ENCODE data around the gene CDC42SE2. TPM values are rescaled to one million over a fixed set of nuclear protein-coding genes. Genes with fewer than 3 reads are reported as not detected.
"Not testable (repeated sequence)": the region's sequence is repeated elsewhere in the genome, so short reads cannot be mapped to it uniquely, and the experiment has no call there.

The CDC42SE2 gene
- total RNA-seq, 1 donor from 2014 or later = 9.3 TPM

DNA sequence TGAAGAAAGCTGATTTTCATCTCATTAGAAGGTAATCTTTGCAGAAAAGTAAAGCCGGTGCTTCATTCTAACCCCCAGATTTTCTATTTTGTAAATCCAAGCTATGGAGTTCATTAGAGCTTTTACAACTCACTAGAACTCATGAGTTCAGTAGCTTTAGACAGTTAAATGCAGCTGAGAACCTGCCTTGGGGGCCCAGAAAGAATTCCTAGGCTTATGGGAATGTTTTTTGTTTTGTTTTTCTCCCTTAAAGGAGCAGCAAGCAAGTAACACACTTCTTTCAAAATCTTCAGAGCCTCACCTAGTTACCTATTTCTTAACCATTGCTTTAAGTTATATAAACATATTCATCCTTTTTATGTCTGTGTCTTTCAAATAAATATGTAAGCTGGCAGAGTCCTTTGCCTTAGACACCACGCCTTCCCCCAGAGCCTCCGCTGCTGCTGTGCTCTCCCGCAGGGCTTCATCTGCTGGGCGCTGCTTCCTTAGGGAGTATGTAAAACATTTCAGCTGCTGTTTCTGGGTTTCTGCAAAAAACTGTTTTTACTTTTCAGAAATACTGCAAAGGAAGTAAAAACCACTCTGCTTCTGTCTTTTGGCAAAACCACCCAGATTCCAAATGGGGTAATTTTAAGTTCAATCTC, 132.9 kb downstream of the CDC42SE2 start:
- DNase-seq (no peak), ATAC-seq (ENCODE audit: poor library complexity) (no peak)
- intact Hi-C loops (cut with DNase I) = no loop called here

GRCh38 chr5:131399007-131399406, 135.2 kb downstream of the CDC42SE2 start:
- ATAC-seq (ENCODE audit: poor library complexity); intact Hi-C loops (cut with DNase I); DNase-seq: not testable (repeated sequence)

DNA sequence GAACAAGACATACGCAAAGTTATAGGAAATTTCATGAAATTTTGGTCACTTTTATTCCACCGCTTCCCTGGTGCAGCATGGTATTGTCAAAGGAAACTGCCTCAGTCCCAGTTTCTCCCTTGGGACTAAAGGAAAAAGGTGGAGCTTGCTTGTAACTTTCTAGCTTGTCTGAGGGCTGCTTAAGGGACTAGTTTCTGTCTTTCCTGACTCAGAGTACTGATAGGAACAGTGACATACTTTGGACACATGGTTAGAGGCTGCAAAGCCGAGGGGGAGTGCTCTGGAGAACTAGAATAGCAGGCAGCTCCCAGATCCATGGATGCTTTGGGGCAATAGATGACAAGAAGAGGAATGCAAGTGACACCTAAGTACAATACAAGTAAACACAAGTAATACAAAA, 136.7 kb downstream of the CDC42SE2 start:
- DNase-seq (no peak), ATAC-seq (ENCODE audit: poor library complexity) (no peak)
- intact Hi-C loops (cut with DNase I) = loop anchor here (10.0 kb wide), 1 partner anchor 116 kb away; no protein-coding TSS in a partner anchor

- DNase-seq (no peak), ATAC-seq (ENCODE audit: poor library complexity) (no peak)
- intact Hi-C loops (cut with DNase I) = loop anchor here (10.0 kb wide), 1 partner anchor 121 kb away; no protein-coding TSS in a partner anchor
These were observed 141.8 kb downstream of the CDC42SE2 start for GRCh38 chr5:131405674-131406073.

DNA sequence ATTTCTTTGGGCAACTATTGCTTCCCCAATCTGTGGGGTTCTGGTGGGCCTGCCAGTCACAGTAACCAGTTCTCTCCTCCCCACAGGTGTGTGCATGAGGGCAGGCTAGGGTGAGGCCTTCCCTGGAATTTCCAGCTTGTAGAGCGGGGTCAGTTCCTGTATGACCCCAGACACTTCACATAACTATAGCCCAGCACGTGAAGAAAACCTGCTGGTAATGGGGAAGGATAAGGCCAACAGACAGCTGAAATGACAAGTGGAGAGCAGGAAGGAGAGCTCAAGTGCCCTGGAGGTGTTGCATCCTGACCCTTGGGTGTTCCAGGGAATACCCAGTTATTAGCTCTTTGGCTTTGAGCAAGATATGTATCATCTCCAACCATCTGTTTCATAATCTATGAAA, 142.2 kb downstream of the CDC42SE2 start:
- intact Hi-C loops (cut with DNase I) = loop anchor here (10.0 kb wide), 1 partner anchor 121 kb away; no protein-coding TSS in a partner anchor
- ATAC-seq (ENCODE audit: poor library complexity) (no peak), DNase-seq (no peak)

- DNase-seq (no peak), ATAC-seq (ENCODE audit: poor library complexity) (no peak)
- intact Hi-C loops (cut with DNase I) = loop anchor here (10.0 kb wide), 1 partner anchor 122 kb away; no protein-coding TSS in a partner anchor
These were observed 143.3 kb downstream of the CDC42SE2 start for GRCh38 chr5:131406975-131407638.

GRCh38 chr5:131413605-131414559, 150.0 kb downstream of the CDC42SE2 start:
- ATAC-seq (ENCODE audit: poor library complexity) (no peak), DNase-seq (no peak)
- intact Hi-C loops (cut with DNase I) = no loop called here

DNA sequence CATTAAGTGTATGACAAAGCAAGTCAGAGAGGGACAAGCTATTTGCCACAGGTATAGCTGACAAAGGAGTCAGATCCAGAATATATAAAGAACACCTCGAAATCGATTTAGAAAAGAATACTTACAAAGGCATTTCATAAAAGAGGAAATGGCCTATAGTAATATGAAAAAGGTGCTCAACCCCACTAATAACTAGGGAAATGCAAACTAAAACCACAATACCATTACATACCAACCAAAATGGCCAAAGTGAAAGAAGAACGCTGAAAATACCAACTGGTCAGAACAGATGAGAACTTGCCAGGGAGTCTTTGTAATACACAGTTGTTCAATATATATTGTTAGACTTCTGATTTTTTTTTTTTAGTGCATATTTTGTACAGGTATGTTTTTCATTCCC, 152.9 kb downstream of the CDC42SE2 start:
- DNase-seq = no peak
- intact Hi-C loops (cut with DNase I) = no loop called here
- ATAC-seq (ENCODE audit: poor library complexity) = no peak

GRCh38 chr5:131417240-131417869, 153.5 kb downstream of the CDC42SE2 start:
- intact Hi-C loops (cut with DNase I) = no loop called here
- ATAC-seq (ENCODE audit: poor library complexity) (peak; percentile 68), DNase-seq (peak; percentile 81)

- intact Hi-C loops (cut with DNase I) = no loop called here
- no peak for DNase-seq
- ATAC-seq (ENCODE audit: poor library complexity) = no peak
These were observed 155.0 kb downstream of the CDC42SE2 start for GRCh38 chr5:131418846-131419245.

- intact Hi-C loops (cut with DNase I) = no loop called here
- ATAC-seq (ENCODE audit: poor library complexity) (no peak), DNase-seq (no peak)
These were observed 156.0 kb downstream of the CDC42SE2 start for GRCh38 chr5:131419877-131420276.

DNA sequence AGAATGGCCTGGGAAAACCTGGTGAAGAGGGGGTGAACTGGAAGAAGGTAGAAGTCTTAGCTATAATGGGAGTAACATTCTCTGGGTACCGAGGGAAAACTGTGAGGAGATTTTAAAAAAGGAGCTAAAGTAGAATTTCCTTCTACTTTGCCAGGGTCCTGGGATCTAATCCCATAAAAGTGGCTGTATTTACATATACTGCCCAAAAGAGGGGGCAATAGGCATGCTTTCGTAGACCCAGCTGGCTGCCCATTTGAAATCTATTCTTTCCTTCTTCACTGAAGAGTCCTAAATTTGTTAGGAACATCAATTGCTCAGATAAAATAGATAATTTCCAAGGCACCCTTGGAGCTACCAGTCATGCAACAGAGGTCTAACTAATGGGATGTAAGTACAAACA, 159.2 kb downstream of the CDC42SE2 start:
- ATAC-seq (ENCODE audit: poor library complexity) (peak; percentile 58), DNase-seq (no peak)
- intact Hi-C loops (cut with DNase I) = no loop called here

DNA sequence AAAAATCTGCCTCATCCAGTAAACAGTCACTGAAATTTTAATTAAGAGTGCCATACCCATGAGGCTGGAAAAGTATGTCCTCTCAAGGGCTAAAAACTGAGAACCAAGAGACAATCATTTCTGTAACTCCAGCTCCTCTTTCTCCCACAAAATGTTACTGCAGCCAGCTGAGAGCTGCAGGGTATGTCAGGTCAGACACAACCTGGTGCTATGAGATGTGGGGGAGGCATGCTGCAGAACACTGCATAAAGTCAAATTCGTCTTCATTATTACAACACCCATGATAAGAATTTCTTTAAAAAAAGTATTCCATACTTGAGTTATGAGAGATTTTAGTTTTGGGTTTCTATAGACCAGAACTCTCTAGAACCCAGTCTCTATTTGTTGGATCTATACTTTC, 162.2 kb downstream of the CDC42SE2 start:
- ATAC-seq (ENCODE audit: poor library complexity) (no peak), DNase-seq (no peak)
- intact Hi-C loops (cut with DNase I) = no loop called here

DNA sequence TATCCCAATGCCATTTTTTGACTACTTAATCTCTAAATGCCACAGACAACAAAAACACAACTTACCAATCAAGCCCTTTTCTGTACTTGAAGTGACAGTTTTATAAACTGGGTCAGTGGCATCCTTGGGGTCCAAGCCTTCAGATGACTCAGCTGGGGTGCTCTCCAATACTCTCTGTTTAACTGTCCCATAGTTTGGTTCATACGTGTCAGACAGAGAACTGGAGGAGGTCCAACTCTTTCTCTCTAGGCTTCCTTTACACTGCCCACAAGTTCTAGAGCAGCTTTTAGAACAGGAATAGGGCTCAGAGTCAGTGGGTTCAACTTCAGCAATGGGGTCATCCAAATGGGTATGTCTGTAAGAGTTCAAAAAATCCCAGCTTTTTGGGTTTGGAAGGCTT, 166.9 kb downstream of the CDC42SE2 start:
- no peak for ATAC-seq (ENCODE audit: poor library complexity)
- intact Hi-C loops (cut with DNase I) = no loop called here
- DNase-seq = no peak

DNA sequence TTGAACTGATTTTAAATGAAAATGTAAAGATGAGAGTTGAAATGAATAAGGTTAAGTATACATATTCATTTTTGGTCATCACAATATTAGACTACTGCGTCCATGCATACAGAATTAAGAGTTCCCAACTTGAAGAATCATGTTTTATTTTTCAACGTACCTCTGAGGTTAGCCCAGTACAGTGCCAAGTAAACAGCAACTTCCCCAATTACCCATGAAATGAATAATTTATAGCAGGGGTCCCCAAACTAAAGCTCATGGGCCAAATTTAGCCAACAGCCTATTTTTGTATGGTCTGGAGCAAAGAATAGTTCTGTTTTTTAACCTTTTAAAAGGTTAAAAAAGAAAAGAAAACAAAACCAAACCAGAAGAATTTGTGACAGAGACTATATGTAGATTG, 167.9 kb downstream of the CDC42SE2 start:
- intact Hi-C loops (cut with DNase I) = no loop called here
- DNase-seq = no peak

DNA sequence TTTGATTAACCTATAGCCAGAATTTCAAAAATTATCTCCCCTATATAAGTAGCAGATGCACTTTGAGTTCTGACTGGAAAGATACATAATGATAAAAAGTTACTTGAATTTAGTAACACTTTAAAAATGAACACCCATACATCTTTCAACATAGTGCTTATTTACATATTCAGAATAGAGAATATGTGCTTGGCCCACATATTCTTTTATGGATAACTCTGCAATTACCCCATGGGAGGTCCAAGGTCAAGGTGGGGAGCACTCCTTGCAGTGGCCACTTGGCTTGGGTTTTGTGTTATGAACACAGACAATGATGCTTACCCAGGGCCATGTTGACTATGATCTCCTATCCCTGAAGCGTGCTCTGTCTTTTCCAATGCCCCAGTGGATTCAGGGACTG, 169.3 kb downstream of the CDC42SE2 start:
- intact Hi-C loops (cut with DNase I) = no loop called here
- ATAC-seq (ENCODE audit: poor library complexity) (no peak), DNase-seq (no peak)

More for the DNA sequence above, 167.9 kb downstream of the CDC42SE2 start:
- ATAC-seq (ENCODE audit: poor library complexity) = no peak

- DNase-seq = no peak
- intact Hi-C loops (cut with DNase I) = no loop called here
- ATAC-seq (ENCODE audit: poor library complexity) = peak; percentile 55
These were observed 172.2 kb downstream of the CDC42SE2 start for GRCh38 chr5:131436081-131436480.

DNA sequence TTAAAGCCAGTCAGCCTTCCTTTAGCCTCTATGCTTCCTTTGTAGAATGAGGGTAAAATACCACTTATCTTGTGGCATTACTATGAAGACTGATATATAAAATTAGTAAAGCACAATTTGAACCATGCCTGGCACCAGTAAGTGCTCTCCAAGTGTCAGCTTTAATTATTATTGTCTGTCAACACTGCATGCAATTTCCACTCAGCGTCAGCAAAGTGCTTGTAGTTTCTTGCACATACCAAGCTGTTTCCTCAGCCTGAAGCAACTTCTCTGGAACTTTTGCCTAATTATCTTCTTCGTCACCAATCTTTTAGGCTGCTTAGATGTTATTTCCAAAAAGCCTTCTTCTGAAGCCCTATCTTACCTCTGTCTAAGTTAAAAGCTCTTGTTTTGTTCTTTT, 177.3 kb downstream of the CDC42SE2 start:
- ATAC-seq (ENCODE audit: poor library complexity) (peak; percentile 88), DNase-seq (no peak)
- intact Hi-C loops (cut with DNase I) = no loop called here
